Activated CD4-positive, CD25-positive, alpha-beta regulatory T cell (primary cell): ENCODE data around the gene KCNE1.

ENCODE experiments used
- DNase-seq, 4 experiments: peaks; one replicate each; lab custom pipeline; 2025; lab: John Stamatoyannopoulos, UW

The KCNE1 gene

GRCh38 chr21:34535886-34536285, 23.9 kb upstream of the KCNE1 start:
- no peak for DNase-seq

GRCh38 chr21:34534522-34534921, 22.5 kb upstream of the KCNE1 start:
- DNase-seq = no peak

GRCh38 chr21:34533938-34534337, 21.9 kb upstream of the KCNE1 start:
- no peak for DNase-seq

GRCh38 chr21:34531399-34531798, 19.4 kb upstream of the KCNE1 start:
- DNase-seq = no peak

GRCh38 chr21:34530261-34530660, 18.3 kb upstream of the KCNE1 start:
- DNase-seq = no peak

- no peak for DNase-seq
Observed at GRCh38 chr21:34528131-34528561, 16.1 kb upstream of the KCNE1 start.

- no peak for DNase-seq
Observed at GRCh38 chr21:34526618-34527290, 14.7 kb upstream of the KCNE1 start.

- DNase-seq = no peak
Observed at GRCh38 chr21:34526241-34526617, 14.2 kb upstream of the KCNE1 start.

GRCh38 chr21:34524646-34525601, 12.9 kb upstream of the KCNE1 start:
- no peak for DNase-seq

GRCh38 chr21:34523019-34523555, 11.1 kb upstream of the KCNE1 start:
- DNase-seq = no peak

- no peak for DNase-seq
Observed at GRCh38 chr21:34522284-34522683, 10.3 kb upstream of the KCNE1 start.

- no peak for DNase-seq
Observed at GRCh38 chr21:34521561-34521960, 9.6 kb upstream of the KCNE1 start.

- DNase-seq = no peak
Observed at GRCh38 chr21:34520764-34521508, 8.9 kb upstream of the KCNE1 start.

GRCh38 chr21:34520281-34520680, 8.3 kb upstream of the KCNE1 start:
- no peak for DNase-seq

- DNase-seq = no peak
Observed at GRCh38 chr21:34519694-34520093, 7.7 kb upstream of the KCNE1 start.

GRCh38 chr21:34519016-34519415, 7.0 kb upstream of the KCNE1 start:
- no peak for DNase-seq

GRCh38 chr21:34518301-34518700, 6.3 kb upstream of the KCNE1 start:
- DNase-seq = no peak

- DNase-seq = no peak
Observed at GRCh38 chr21:34517491-34518245, 5.7 kb upstream of the KCNE1 start.

GRCh38 chr21:34517039-34517438, 5.0 kb upstream of the KCNE1 start:
- DNase-seq = no peak

- no peak for DNase-seq
Observed at GRCh38 chr21:34514576-34515115, 2.6 kb upstream of the KCNE1 start.

GRCh38 chr21:34513129-34513675, 1.2 kb upstream of the KCNE1 start:
- no peak for DNase-seq
